Tibial nerve (tissue), 4 donors: ENCODE results near the gene PIGN. TPM values are rescaled to one million over a fixed set of nuclear protein-coding genes. Genes with fewer than 3 reads are reported as not detected.

Experiments used
- DNase-seq, 2 donors: peaks; one replicate each; pipeline ENCODE4 v3.0.0-alpha.2; 2019; ENCODE audit warnings: low spot score in 2 of 2
- H3K27ac ChIP-seq, 4 donors: fragments of 200-600 bp; sonication (generic) in 3 of 4; one replicate each; pipeline ENCODE4 v1.5.1; 2017 to 2019; ENCODE audit warnings: mild to moderate bottlenecking in 1 of 4
- H3K27me3 ChIP-seq, 2 donors: fragments of 200-600 bp; sonication (generic) in 1 of 2; one replicate each; pipeline versions ENCODE4 v1.5.1 to v1.6.0; 2017 to 2019
- H3K36me3 ChIP-seq, 3 donors: fragments of 200-600 bp; sonication (generic); one replicate each; pipeline ENCODE4 v1.5.1; 2018 to 2019
- H3K4me1 ChIP-seq, 4 donors: fragments of 200-600 bp; sonication (generic) in 3 of 4; one replicate each; pipeline ENCODE4 v1.5.1; 2017 to 2019
- H3K4me3 ChIP-seq, 4 donors: fragments of 200-600 bp; sonication (generic) in 3 of 4; one replicate each; pipeline ENCODE4 v1.5.1; 2017 to 2019; ENCODE audit warnings: mild to moderate bottlenecking in 1 of 4, moderate library complexity in 1 of 4
- H3K9me3 ChIP-seq, 4 donors: fragments of 200-600 bp; sonication (generic) in 3 of 4; one replicate each; pipeline ENCODE4 v1.5.1; 2017 to 2019
- CTCF ChIP-seq, 5 experiments: fragments of 200-600 bp in 3 of 5; fragments of 450-650 bp in 2 of 5; sonication (generic) in 3 of 5; IDR thresholded peaks; one replicate each; pipeline ENCODE4 v1.5.1; 2016 to 2019; ENCODE audit warnings: antibody characterized with exemption in 5 of 5, mild to moderate bottlenecking in 3 of 5, moderate library complexity in 2 of 5
- EP300 ChIP-seq, 2 donors: sonication (generic); formaldehyde crosslinking; IDR thresholded peaks; one replicate each; pipeline ENCODE4 v1.6.1; 2017; ENCODE audit warnings: antibody characterized with exemption in 2 of 2, mild to moderate bottlenecking in 1 of 2
- POLR2A ChIP-seq, 2 donors: fragments of 450-650 bp; IDR thresholded peaks; one replicate each; pipeline ENCODE4 v1.6.1; 2017; ENCODE audit warnings: antibody characterized with exemption in 2 of 2, mild to moderate bottlenecking in 2 of 2, moderate library complexity in 2 of 2
- WGBS, 2 donors: methylation state at CpG; one replicate each; pipeline ENCODE4 v1.1.5; 2018; 5-methylcytosine and 5-hydroxymethylcytosine counted together
- total RNA-seq, 4 donors: library from RNA; depleted of rRNA; stranded (reverse); fragments of >200 nt; gene quantifications; one replicate each; pipeline ENCODE4 v1.1.0, GENCODE V29; 2016

Gene PIGN
- total RNA-seq, 4 donors from 2014 or later, result 24.9 to 40.0 (median 32.5) TPM

GRCh38 chr18:62061821-62062478 is 124.9 kb downstream of the PIGN start:
- no peak for TF ChIP-seq POLR2A (IDR thresholded peaks at IDR 0.05)
- no peak for TF ChIP-seq CTCF (IDR thresholded peaks at IDR 0.05)
- TF ChIP-seq EP300 (IDR thresholded peaks at IDR 0.05), result no peak
- DNase-seq, result no peak

GRCh38 chr18:62060820-62061219 is 126.0 kb downstream of the PIGN start:
- Histone ChIP-seq H3K4me3 (no peak overlapping the region), H3K4me1 (no peaks in the 10 kb centered on the region), H3K27ac (no peak overlapping the region), H3K27me3 (no peaks in the 10 kb centered on the region), H3K36me3 (peaks cover 0 to 47% (median 0%) of the 10 kb centered on the region in 3 donors), H3K9me3 (no peaks in the 10 kb centered on the region)
- no peak for DNase-seq
- WGBS, 2 donors, result 58 to 65% methylated on average over 2 of the region's 2 CpGs
- TF ChIP-seq EP300 (IDR thresholded peaks at IDR 0.05) (no peak), CTCF (IDR thresholded peaks at IDR 0.05) (no peak), POLR2A (IDR thresholded peaks at IDR 0.05) (no peak)

More at GRCh38 chr18:62061821-62062478, 124.9 kb downstream of the PIGN start:
- 83 to 93% methylated on average over 5 of the region's 5 CpGs for whole genome bisulfite sequencing, 2 donors
- H3K27me3 ChIP-seq, result no peaks in the 10 kb centered on the region
- no peak overlapping the region for H3K4me3 ChIP-seq
- no peak overlapping the region for H3K27ac ChIP-seq
- no peaks in the 10 kb centered on the region for H3K9me3 ChIP-seq
- H3K36me3 ChIP-seq, result peaks cover 0 to 49% (median 0%) of the 10 kb centered on the region in 3 donors
- H3K4me1 ChIP-seq, result no peaks in the 10 kb centered on the region

- Histone ChIP-seq H3K4me3 (no peak overlapping the region), H3K9me3 (no peaks in the 10 kb centered on the region), H3K4me1 (no peaks in the 10 kb centered on the region), H3K27ac (no peak overlapping the region), H3K36me3 (peaks cover 0 to 61% (median 0%) of the 10 kb centered on the region in 3 donors), H3K27me3 (no peaks in the 10 kb centered on the region)
- TF ChIP-seq CTCF (IDR thresholded peaks at IDR 0.05), result no peak
- TF ChIP-seq EP300 (IDR thresholded peaks at IDR 0.05), result no peak
- TF ChIP-seq POLR2A (IDR thresholded peaks at IDR 0.05), result no peak
- DNase-seq, result no peak
- 97 to 100% methylated on average over 2 of the region's 2 CpGs for WGBS, 2 donors
Measured at GRCh38 chr18:62054929-62055498, 131.8 kb downstream of the PIGN start.

- Histone ChIP-seq H3K9me3 (peaks cover 0 to 14% (median 2%) of the 10 kb centered on the region in 4 donors), H3K36me3 (peaks cover 0 to 34% (median 0%) of the 10 kb centered on the region in 3 donors), H3K4me3 (no peak overlapping the region), H3K4me1 (no peaks in the 10 kb centered on the region), H3K27me3 (no peaks in the 10 kb centered on the region), H3K27ac (no peak overlapping the region)
- 90 to 97% methylated on average over 1 of the region's 1 CpG for WGBS, 2 donors
- no peak for DNase-seq
- TF ChIP-seq EP300 (IDR thresholded peaks at IDR 0.05), result no peak
- TF ChIP-seq POLR2A (IDR thresholded peaks at IDR 0.05), result no peak
- no peak for TF ChIP-seq CTCF (IDR thresholded peaks at IDR 0.05)
Measured at GRCh38 chr18:62048279-62048678, 138.6 kb downstream of the PIGN start.

GRCh38 chr18:62045316-62045715 is 141.5 kb downstream of the PIGN start:
- Histone ChIP-seq H3K27me3 (no peaks in the 10 kb centered on the region), H3K36me3 (peaks cover 0 to 44% (median 0%) of the 10 kb centered on the region in 3 donors), H3K4me3 (no peak overlapping the region), H3K9me3 (peaks cover 0 to 14% (median 2%) of the 10 kb centered on the region in 4 donors), H3K27ac (no peak overlapping the region), H3K4me1 (no peaks in the 10 kb centered on the region)
- 73 to 93% methylated on average over 2 of the region's 2 CpGs for WGBS, 2 donors
- TF ChIP-seq EP300 (IDR thresholded peaks at IDR 0.05) (no peak), CTCF (IDR thresholded peaks at IDR 0.05) (no peak), POLR2A (IDR thresholded peaks at IDR 0.05) (no peak)
- DNase-seq, result no peak
